ENCODE data around the gene LAMB1. TPM values are rescaled to one million over a fixed set of nuclear protein-coding genes. Genes with fewer than 3 reads are reported as not detected.

The LAMB1 gene
- total and polyA plus RNA-seq, 9 donors = 233 to 692 (median 529) TPM

Other genes with a start within 250 kb of the LAMB1 start
- not detected for gene SLC26A3, start 199.9 kb downstream of the LAMB1 start, total RNA-seq
- gene SLC26A3, start 199.9 kb downstream of the LAMB1 start, polyA plus RNA-seq (ENCODE audit: insufficient read depth in 1 of 8, insufficient read length in 8 of 8, low replicate concordance in 1 of 8) = 10 to 100 TPM in 1 of 8 donors, 1 to 10 TPM in 1, under 1 TPM in 3, not detected in 3; 0.07 to 10.8 (median 0.14) TPM
- gene DLD, start 112.0 kb downstream of the LAMB1 start, total RNA-seq = 42.6 TPM
- 10 to 100 TPM; 73.1 to 90.3 (median 79.4) TPM for gene DLD, start 112.0 kb downstream of the LAMB1 start, polyA plus RNA-seq (ENCODE audit: insufficient read depth in 1 of 8, insufficient read length in 8 of 8, low replicate concordance in 1 of 8)
- 0.13 TPM for gene LAMB4, start 127.2 kb upstream of the LAMB1 start, total RNA-seq
- 1 to 10 TPM in 1 of 8 donors, under 1 TPM in 7; 0.15 to 3.8 (median 0.26) TPM for gene LAMB4, start 127.2 kb upstream of the LAMB1 start, polyA plus RNA-seq (ENCODE audit: insufficient read depth in 1 of 8, insufficient read length in 8 of 8, low replicate concordance in 1 of 8)

Measured in muscle of leg (tissue), 9 donors.